CD4-positive, alpha-beta T cell (primary cell): ENCODE measurements around the gene CLSTN2. TPM values are rescaled to one million over a fixed set of nuclear protein-coding genes. Genes with fewer than 3 reads are reported as not detected.

Source experiments
- ATAC-seq: fragments of 200-7000 bp; cut with Tn5 transposase; one replicate; pipeline ENCODE4 v1.10.0; 2022; ENCODE audit warnings: mild to moderate bottlenecking; ENCODE audit not compliant: poor library complexity
- CTCF ChIA-PET: fragments of 350-600 bp; sonication (Branson Sonifier 250); formaldehyde crosslinking; loops from one replicate; lab custom pipeline; 2021; ENCODE audit warnings: antibody characterized with exemption, inconsistent platforms; lab: Charles Lee
- POLR2A ChIA-PET: fragments of 350-600 bp; sonication (Branson Sonifier 250); formaldehyde crosslinking; loops from one replicate; lab custom pipeline; 2021; ENCODE audit warnings: antibody characterized with exemption, inconsistent platforms; lab: Charles Lee
- DNase-seq, 14 experiments: peaks; one replicate each; pipeline ENCODE4 v3.0.0-alpha.2; 2013 to 2020; ENCODE audit warnings: mixed read lengths in 2 of 14
- H3K27ac ChIP-seq, 2 donors: one replicate each; pipeline versions ENCODE4 v1.5.1 to v1.7.0; 2013; ENCODE audit warnings: low read length in 2 of 2, low read depth in 1 of 2, mild to moderate bottlenecking in 1 of 2
- H3K27me3 ChIP-seq, 2 experiments: 1 replicate in 1 of 2; 2 replicates in 1 of 2; pipeline versions ENCODE4 v1.6.1 to v1.7.0; 2013; ENCODE audit warnings: low read length in 2 of 2, control low read depth in 1 of 2, mild to moderate bottlenecking in 1 of 2, moderate library complexity in 1 of 2; ENCODE audit not compliant: insufficient read depth in 2 of 2, control insufficient read depth in 1 of 2
- H3K36me3 ChIP-seq: one replicate; pipeline ENCODE4 v1.6.1; 2013; ENCODE audit warnings: low read length, control low read depth; ENCODE audit not compliant: insufficient read depth
- H3K4me1 ChIP-seq: one replicate; pipeline ENCODE4 v1.6.1; 2013; ENCODE audit warnings: low read length, control low read depth; ENCODE audit not compliant: insufficient read depth
- H3K4me3 ChIP-seq: one replicate; pipeline ENCODE4 v1.5.1; 2013; ENCODE audit warnings: mild to moderate bottlenecking, low read length, moderate library complexity
- H3K9me3 ChIP-seq, 2 experiments: 1 replicate in 1 of 2; 2 replicates in 1 of 2; pipeline versions ENCODE4 v1.6.1 to v1.7.0; 2013; ENCODE audit warnings: low read length in 2 of 2, mild to moderate bottlenecking in 2 of 2, control low read depth in 1 of 2, moderate library complexity in 1 of 2; ENCODE audit not compliant: control insufficient read depth in 1 of 2, insufficient read depth in 1 of 2
- H3K27ac Mint-ChIP-seq: one replicate; pipeline ENCODE4 v1.8.0; 2020; ENCODE audit warnings: mixed read lengths
- H3K27me3 Mint-ChIP-seq: one replicate; pipeline ENCODE4 v1.8.0; 2021; ENCODE audit warnings: mixed read lengths
- H3K36me3 Mint-ChIP-seq: one replicate; pipeline ENCODE4 v1.8.0; 2021; ENCODE audit warnings: low read depth, mixed read lengths
- H3K4me1 Mint-ChIP-seq: one replicate; pipeline ENCODE4 v1.8.0; 2021; ENCODE audit warnings: low read depth, mixed read lengths
- H3K4me3 Mint-ChIP-seq: one replicate; pipeline ENCODE4 v1.8.0; 2020; ENCODE audit warnings: mild to moderate bottlenecking, mixed read lengths
- H3K9me3 Mint-ChIP-seq: one replicate; pipeline ENCODE4 v1.8.0; 2020; ENCODE audit warnings: mixed read lengths
- CTCF ChIP-seq: fragments of 200-600 bp; IDR thresholded peaks from one replicate; pipeline ENCODE4 v1.8.0; 2022; ENCODE audit warnings: antibody characterized with exemption, mild to moderate bottlenecking
- intact Hi-C, 2 experiments: fragments of 100-400 bp; cut with DNase I in 1 of 2; cut with micrococcal nuclease in 1 of 2; formaldehyde crosslinking; loops; one replicate each; pipeline versions ENCODE4 v1.15.1 to v1.9.0; 2023 to 2025; cut with DNase I, micrococcal nuclease
- total RNA-seq, 174 experiments: library from RNA in 2 of 174; stranded (reverse) in 2 of 174; gene quantifications; one replicate each; pipeline ENCODE4 v1.2.3 and lab custom pipeline; 2021 to 2026

The CLSTN2 gene
- total RNA-seq, 2 experiments from 2014 or later: not detected

- Histone ChIP-seq H3K9me3 (no peaks in the 10 kb centered on the region), H3K27ac (no peak overlapping the region), H3K4me3 (no peak overlapping the region), H3K36me3 (no peaks in the 10 kb centered on the region), H3K27me3 (no peaks in the 10 kb centered on the region), H3K4me1 (no peaks in the 10 kb centered on the region)
- Mint-ChIP-seq H3K4me3 (no peak overlapping the region), H3K4me1 (no peaks in the 10 kb centered on the region), H3K36me3 (no peaks in the 10 kb centered on the region), H3K9me3 (no peaks in the 10 kb centered on the region), H3K27ac (no peak overlapping the region), H3K27me3 (peaks cover 1% of the 10 kb centered on the region)
- DNase-seq (no peak), ATAC-seq (no peak)
- POLR2A ChIA-PET: no interaction called here
- CTCF ChIA-PET: no interaction called here
- TF ChIP-seq CTCF: no peak
- intact Hi-C loops: no loop called here
These were observed 268.5 kb downstream of the CLSTN2 start for GRCh38 chr3:140203510-140203909.

GRCh38 chr3:140204271-140204984 is 269.4 kb downstream of the CLSTN2 start:
- no peak overlapping the region for H3K27ac ChIP-seq
- H3K36me3 ChIP-seq: no peaks in the 10 kb centered on the region
- CTCF ChIA-PET: no interaction called here
- H3K9me3 Mint-ChIP-seq: no peaks in the 10 kb centered on the region
- no peak for ATAC-seq
- POLR2A ChIA-PET: no interaction called here
- H3K27me3 Mint-ChIP-seq: peaks cover 6% of the 10 kb centered on the region
- no peak overlapping the region for H3K27ac Mint-ChIP-seq
- no peaks in the 10 kb centered on the region for H3K4me1 ChIP-seq
- no peaks in the 10 kb centered on the region for H3K4me1 Mint-ChIP-seq
- H3K4me3 Mint-ChIP-seq: no peak overlapping the region
- H3K36me3 Mint-ChIP-seq: no peaks in the 10 kb centered on the region
- no peak overlapping the region for H3K4me3 ChIP-seq
- intact Hi-C loops: no loop called here
- H3K27me3 ChIP-seq: no peaks in the 10 kb centered on the region
- no peak for DNase-seq
- TF ChIP-seq CTCF: no peak
- no peaks in the 10 kb centered on the region for H3K9me3 ChIP-seq

GRCh38 chr3:140205598-140205997 is 270.6 kb downstream of the CLSTN2 start:
- Histone ChIP-seq H3K9me3 (no peaks in the 10 kb centered on the region), H3K27me3 (no peaks in the 10 kb centered on the region), H3K36me3 (no peaks in the 10 kb centered on the region), H3K4me1 (no peaks in the 10 kb centered on the region), H3K4me3 (no peak overlapping the region), H3K27ac (no peak overlapping the region)
- Mint-ChIP-seq H3K27me3 (peaks cover 17% of the 10 kb centered on the region), H3K9me3 (no peaks in the 10 kb centered on the region), H3K4me3 (no peak overlapping the region), H3K4me1 (no peaks in the 10 kb centered on the region), H3K36me3 (no peaks in the 10 kb centered on the region), H3K27ac (no peak overlapping the region)
- ChIA-PET POLR2A (no interaction called here), CTCF (no interaction called here)
- ATAC-seq: no peak
- DNase-seq: no peak
- TF ChIP-seq CTCF: no peak
- intact Hi-C loops: no loop called here
